Body of pancreas (tissue), 4 donors: ENCODE data around the gene BAZ1A.

Experiments used
- CTCF ChIP-seq, 7 experiments: fragments of 450-650 bp in 4 of 7; fragments of 200-600 bp in 3 of 7; sonication (generic) in 3 of 7; IDR thresholded peaks; one replicate each; pipeline ENCODE4 v1.5.1; 2016 to 2019; ENCODE audit warnings: antibody characterized with exemption in 7 of 7
- POLR2A ChIP-seq, 3 donors: fragments of 450-650 bp; IDR thresholded peaks; one replicate each; pipeline ENCODE4 v1.6.1; 2016; ENCODE audit warnings: antibody characterized with exemption in 3 of 3, mild to moderate bottlenecking in 2 of 3

- TF ChIP-seq CTCF (IDR thresholded peaks at IDR 0.05) (no peak), POLR2A (IDR thresholded peaks at IDR 0.05) (no peak)
Measured at GRCh38 chr14:34890937-34891336, 15.8 kb upstream of the BAZ1A start.
